ENCODE results near the gene KIF1B. TPM values are rescaled to one million over a fixed set of nuclear protein-coding genes. Genes with fewer than 3 reads are reported as not detected.

The KIF1B gene
- total and polyA plus RNA-seq, 9 of the 15 experiments (the other 6 are each of a cell fraction or from before 2014, with no cell fraction given), result 2.8 to 19.8 (median 11.9) TPM

- TF ChIP-seq REST (IDR thresholded peaks at IDR 0.05; ENCODE audit: borderline replicate concordance) (peak; percentile 14; the same call in 1 of the 2 replicates), REST (CRISPR knock-in tag; IDR thresholded peaks at IDR 0.05; ENCODE audit: low read depth) (no peak), RREB1 (CRISPR knock-in tag; IDR thresholded peaks at IDR 0.05) (no peak), TAF15 (IDR thresholded peaks at IDR 0.05; ENCODE audit: low read depth, low read length) (no peak), IRF2 (CRISPR knock-in tag; IDR thresholded peaks at IDR 0.05) (no peak), E2F3 (CRISPR knock-in tag; IDR thresholded peaks at IDR 0.05) (no peak), FOXA1 (IDR thresholded peaks at IDR 0.05; ENCODE audit: borderline replicate concordance) (no peak), CBX1 (IDR thresholded peaks at IDR 0.05; ENCODE audit: low read depth) (no peak), ZNF512 (tag; IDR thresholded peaks at IDR 0.05) (peak; percentile 59; the same call in 1 of the 2 replicates), ZBTB7A (IDR thresholded peaks at IDR 0.05; ENCODE audit: borderline replicate concordance, control insufficient read depth, low read depth, low read length) (no peak)
- TF ChIP-seq, protein P1, sequence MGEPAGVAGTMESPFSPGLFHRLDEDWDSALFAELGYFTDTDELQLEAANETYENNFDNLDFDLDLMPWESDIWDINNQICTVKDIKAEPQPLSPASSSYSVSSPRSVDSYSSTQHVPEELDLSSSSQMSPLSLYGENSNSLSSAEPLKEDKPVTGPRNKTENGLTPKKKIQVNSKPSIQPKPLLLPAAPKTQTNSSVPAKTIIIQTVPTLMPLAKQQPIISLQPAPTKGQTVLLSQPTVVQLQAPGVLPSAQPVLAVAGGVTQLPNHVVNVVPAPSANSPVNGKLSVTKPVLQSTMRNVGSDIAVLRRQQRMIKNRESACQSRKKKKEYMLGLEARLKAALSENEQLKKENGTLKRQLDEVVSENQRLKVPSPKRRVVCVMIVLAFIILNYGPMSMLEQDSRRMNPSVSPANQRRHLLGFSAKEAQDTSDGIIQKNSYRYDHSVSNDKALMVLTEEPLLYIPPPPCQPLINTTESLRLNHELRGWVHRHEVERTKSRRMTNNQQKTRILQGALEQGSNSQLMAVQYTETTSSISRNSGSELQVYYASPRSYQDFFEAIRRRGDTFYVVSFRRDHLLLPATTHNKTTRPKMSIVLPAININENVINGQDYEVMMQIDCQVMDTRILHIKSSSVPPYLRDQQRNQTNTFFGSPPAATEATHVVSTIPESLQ (CRISPR knock-in tag; IDR thresholded peaks at IDR 0.05), result no peak
Measured at GRCh38 chr1:10319750-10320149, 109.4 kb downstream of the KIF1B start (continued).
